GM12873 (cell line): ENCODE results near the gene NFIC.
A peak's percentile ranks its signal among the peaks of the same experiment; 100 is the strongest.

Source experiments
- CTCF ChIP-seq: IDR thresholded peaks from 2 replicates; pipeline ENCODE4 v1.5.1; 2012; ENCODE audit warnings: low read depth, mild to moderate bottlenecking, moderate library complexity, low read length, control low read depth; ENCODE audit not compliant: insufficient read depth; ENCODE audit errors: missing control alignments

The NFIC gene

GRCh38 chr19:3343619-3344502, 22.5 kb upstream of the NFIC start:
- peak; percentile 26 for TF ChIP-seq CTCF

GRCh38 chr19:3344608-3345598, 21.5 kb upstream of the NFIC start:
- TF ChIP-seq CTCF = no peak

GRCh38 chr19:3345850-3346460, 20.4 kb upstream of the NFIC start:
- no peak for TF ChIP-seq CTCF

- TF ChIP-seq CTCF = no peak
Observed at GRCh38 chr19:3346677-3347353, 19.6 kb upstream of the NFIC start.

- TF ChIP-seq CTCF = no peak
Observed at GRCh38 chr19:3348042-3348441, 18.3 kb upstream of the NFIC start.

- TF ChIP-seq CTCF = no peak
Observed at GRCh38 chr19:3350014-3350663, 16.2 kb upstream of the NFIC start.
